GM19193 (cell line): ENCODE measurements around the gene PIEZO2.

ENCODE experiments used
- POLR2A ChIP-seq: IDR thresholded peaks from 4 replicates; pipeline ENCODE4 v1.6.1; 2011; ENCODE audit not compliant: insufficient read depth, insufficient read length; ENCODE audit errors: extremely low read depth

The PIEZO2 gene

DNA sequence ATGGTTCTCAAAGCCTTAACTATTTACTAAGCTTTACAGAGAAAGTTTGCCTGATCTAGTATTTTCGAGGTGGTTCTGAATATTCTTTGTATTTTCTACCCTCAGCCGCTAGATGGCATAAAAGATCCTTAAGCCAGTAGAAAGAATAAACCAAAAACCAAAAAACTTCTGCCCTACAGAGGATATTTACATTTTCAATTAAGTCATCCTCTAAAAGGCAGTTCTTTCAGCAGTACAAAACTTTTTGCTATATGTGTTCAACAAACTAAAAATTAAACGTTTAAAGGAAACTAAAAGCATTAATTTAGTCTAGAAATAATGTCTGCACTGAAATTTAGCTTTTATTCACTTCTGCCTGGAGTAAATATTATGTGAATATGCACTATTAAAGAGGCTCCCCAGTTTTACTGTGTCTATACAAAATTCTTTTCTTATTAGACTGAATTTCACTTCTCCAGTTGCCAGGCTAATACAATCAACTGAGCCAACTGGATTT is 297.5 kb downstream of the PIEZO2 start:
- TF ChIP-seq POLR2A, result no peak

GRCh38 chr18:10850840-10851239 is 298.5 kb downstream of the PIEZO2 start:
- no peak for TF ChIP-seq POLR2A

- no peak for TF ChIP-seq POLR2A
Measured at GRCh38 chr18:10850216-10850615, 299.2 kb downstream of the PIEZO2 start.

DNA sequence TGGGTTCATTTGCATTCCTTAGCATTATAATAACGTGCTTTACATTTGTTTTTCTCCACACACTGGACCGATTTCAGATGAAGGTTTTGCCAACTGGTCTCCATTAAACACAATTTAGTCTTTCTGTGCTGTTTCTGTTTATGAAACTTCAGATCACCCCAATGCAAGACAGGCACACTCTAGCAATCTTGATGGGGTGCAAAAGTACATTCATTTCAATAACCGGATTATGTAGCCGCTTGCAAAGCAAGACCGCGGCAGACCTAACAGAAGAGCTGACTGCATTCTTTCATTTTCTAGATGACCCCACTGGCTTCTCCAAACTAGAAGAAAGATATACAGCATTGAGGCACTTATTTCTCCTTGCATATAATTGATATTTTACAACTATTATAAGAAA is 301.5 kb downstream of the PIEZO2 start:
- TF ChIP-seq POLR2A, result no peak

DNA sequence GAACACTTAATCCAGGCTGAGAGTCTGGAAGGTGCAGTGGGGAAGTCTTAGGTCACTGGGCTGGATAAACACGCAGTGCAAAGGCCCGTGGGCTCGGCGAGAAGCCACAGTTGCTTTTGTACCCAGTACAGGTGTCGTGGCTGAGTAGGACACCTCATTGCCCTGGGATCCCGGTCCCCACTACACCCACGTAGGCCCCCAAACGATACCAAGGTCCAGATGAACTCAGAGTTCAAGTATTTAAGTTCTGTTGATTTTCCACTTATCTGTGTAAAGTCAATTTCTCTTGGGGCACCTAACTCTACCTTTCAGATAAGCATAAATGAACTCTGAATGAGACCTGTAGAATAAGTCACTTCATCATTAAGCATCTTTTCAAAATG is 302.0 kb downstream of the PIEZO2 start:
- no peak for TF ChIP-seq POLR2A

DNA sequence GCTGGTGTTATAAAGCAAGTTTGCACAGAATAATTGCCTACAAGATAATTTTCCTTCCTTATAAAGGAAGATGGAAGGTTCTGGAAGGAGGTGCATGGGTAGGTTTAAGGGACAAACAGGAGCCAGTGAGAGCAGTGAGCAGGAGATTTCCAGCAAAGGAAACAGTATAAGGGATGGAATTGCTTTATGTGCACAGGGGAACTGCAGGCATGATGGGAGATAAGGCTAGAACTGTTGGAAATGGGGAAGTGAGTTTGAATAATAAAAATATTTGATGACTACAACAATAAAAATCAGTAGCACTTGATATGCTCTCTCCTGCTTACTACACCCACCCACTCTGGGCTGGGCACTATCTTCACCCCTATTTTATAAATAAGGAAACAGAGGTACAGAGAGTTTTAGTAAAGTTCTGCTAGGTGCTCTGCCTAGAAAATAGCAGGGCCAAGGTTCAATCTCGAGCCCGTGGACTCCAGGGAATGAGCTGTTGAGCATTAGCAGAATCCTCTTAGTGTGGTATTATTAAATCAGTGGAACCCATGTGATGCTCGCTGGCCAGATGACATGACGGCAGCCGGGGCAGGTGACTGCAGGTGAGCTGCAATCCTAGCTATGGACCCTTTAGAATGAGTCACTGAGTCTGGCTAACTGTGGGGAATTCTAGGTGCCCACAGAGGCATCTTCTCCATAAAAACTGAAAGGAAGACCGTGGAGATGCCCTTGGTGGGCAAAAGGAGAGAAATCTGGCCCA is 302.5 kb downstream of the PIEZO2 start:
- TF ChIP-seq POLR2A, result no peak

DNA sequence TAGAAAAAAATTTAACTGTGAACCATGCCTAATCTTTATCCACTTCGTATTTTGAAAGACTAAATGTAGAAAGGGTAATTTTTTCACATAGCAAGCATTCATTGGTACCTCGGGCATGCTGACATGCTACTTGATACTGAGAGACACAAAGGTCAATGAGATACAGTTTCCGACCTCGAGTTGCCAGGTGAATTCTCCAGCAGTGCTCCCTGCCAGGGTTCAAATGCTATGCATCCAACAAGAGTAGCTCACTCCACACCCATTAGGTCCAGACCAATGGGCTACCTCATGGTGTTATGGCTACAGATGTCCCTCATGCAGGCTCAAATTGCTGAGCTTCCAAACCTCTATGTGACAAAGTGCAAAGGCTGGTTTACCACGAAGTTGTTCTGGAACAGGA is 305.8 kb downstream of the PIEZO2 start:
- no peak for TF ChIP-seq POLR2A

- no peak for TF ChIP-seq POLR2A
Measured at GRCh38 chr18:10842861-10843260, 306.5 kb downstream of the PIEZO2 start.

GRCh38 chr18:10842371-10842770 is 307.0 kb downstream of the PIEZO2 start:
- no peak for TF ChIP-seq POLR2A

- no peak for TF ChIP-seq POLR2A
Measured at GRCh38 chr18:10841203-10841602, 308.2 kb downstream of the PIEZO2 start.

GRCh38 chr18:10840743-10841142 is 308.6 kb downstream of the PIEZO2 start:
- TF ChIP-seq POLR2A, result no peak

DNA sequence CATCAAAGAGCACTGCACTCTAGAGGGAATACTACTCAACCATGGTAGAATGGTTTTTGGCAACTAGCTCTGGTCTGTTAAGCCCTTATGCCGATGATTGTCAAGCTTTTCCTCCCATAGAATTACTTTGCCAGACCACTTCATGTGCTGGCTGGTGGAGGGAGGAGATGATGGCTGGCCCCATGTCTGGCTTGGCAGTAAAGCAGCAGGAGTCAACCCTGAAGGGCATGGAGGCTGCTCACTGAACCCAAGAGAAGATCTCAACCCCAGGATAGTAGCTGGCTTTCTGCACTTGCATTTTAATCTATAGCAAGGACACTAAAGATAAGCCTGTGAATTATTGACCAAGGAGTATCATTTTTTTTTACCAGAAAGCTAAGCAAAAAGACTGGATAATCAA is 309.9 kb downstream of the PIEZO2 start:
- no peak for TF ChIP-seq POLR2A

- no peak for TF ChIP-seq POLR2A
Measured at GRCh38 chr18:10838553-10838952, 310.8 kb downstream of the PIEZO2 start.

DNA sequence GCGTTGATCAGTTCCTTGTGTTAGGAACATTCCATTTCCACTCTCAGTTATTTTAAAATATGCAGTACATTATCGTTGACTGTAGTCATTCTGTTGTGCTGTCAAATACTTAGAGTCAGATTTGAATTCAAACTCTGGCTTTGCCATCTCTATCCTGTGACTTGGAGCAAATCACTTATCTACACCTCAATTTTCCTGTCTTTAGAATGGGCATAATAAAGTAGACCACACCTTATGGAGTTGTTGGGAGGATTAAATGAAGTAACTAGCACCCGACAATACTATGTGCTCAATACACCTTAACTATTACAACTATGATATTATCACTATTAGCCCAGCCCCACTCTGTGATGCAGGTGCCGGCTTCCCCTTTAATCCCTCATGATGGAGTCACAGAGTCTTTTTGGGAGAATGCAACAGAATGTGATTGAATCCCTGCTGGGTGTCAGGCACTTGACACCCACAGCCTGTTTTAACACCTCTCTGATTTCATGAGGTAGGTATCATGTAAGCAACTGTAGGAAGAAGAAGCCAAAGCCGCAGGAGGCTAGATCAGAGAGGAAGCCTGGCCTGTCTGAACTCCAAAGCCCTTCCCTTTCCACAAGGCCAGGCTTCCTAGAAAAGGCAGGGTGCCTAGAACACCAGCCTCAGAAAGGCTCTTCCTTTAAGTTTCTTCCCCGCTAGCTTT is 315.1 kb downstream of the PIEZO2 start:
- TF ChIP-seq POLR2A, result no peak

GRCh38 chr18:10833656-10834055 is 315.7 kb downstream of the PIEZO2 start:
- TF ChIP-seq POLR2A, result no peak

- no peak for TF ChIP-seq POLR2A
Measured at GRCh38 chr18:10826400-10826799, 323.0 kb downstream of the PIEZO2 start.

DNA sequence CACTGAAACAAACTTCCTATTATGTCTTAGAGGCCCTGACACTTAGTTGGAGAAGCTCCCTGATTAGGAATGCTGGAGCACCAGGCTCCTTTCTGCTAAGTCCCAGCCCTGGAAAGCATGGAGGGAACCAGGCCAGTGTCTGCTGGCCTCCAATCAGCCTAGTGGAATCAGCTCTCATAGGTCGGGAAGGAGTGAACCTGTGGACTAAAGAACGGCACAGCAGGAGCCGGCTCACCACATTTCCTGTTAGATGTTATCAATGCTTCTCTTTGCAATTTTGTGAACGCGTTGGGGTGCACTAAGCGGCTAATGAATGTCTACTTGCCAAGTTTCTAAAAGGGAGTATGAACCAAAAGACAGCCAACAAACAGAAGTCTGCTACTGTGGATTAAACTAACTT is 326.9 kb downstream of the PIEZO2 start:
- no peak for TF ChIP-seq POLR2A

GRCh38 chr18:10820681-10821080 is 328.7 kb downstream of the PIEZO2 start:
- TF ChIP-seq POLR2A, result no peak
